Measurements from ENCODE around the gene ALAD.
"Not testable (repeated sequence)": the region's sequence is repeated elsewhere in the genome, so short reads cannot be mapped to it uniquely, and the experiment has no call there.

The ALAD gene

DNA sequence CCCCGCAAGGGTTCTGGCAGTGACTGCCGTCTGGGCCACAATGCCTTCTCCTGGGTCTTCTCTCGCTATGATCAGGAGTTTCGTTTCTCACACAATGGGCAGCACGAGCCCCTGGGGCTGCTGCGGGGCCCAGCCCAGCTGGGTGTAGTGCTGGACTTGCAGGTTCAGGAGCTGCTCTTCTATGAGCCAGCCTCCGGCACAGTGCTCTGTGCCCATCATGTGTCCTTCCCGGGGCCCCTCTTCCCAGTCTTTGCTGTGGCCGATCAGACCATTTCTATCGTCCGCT is 31.3 kb downstream of the ALAD start:
- no peak overlapping the region for H3K23ac ChIP-seq (ENCODE audit: low read length)

GRCh38 chr9:113368982-113369854 is 31.9 kb downstream of the ALAD start:
- Histone ChIP-seq H3K79me1 (ENCODE audit: low read length) (no peaks in the 10 kb centered on the region), H2BK5ac (ENCODE audit: low read length) (no peak overlapping the region), H4K5ac (ENCODE audit: low read length) (no peak overlapping the region), H3K23ac (ENCODE audit: low read length) (no peak overlapping the region), H3K56ac (ENCODE audit: low read length) (no peak overlapping the region), H3K27ac (ENCODE audit: low read depth, low read length) (no peak overlapping the region), H3K9ac (ENCODE audit: low read length) (no peak overlapping the region), H3K27me3 (ENCODE audit: insufficient read depth, low read length, poor library complexity) (no peaks in the 10 kb centered on the region), H3K4me2 (ENCODE audit: low read length) (no peak overlapping the region), H2AK5ac (ENCODE audit: low read length) (no peak overlapping the region), H4K8ac (ENCODE audit: low read depth, low read length) (no peak overlapping the region), H3K79me2 (ENCODE audit: control insufficient read depth, insufficient read depth, low read length) (no peaks in the 10 kb centered on the region), H2BK15ac (replicated peaks; ENCODE audit: low read depth) (no peak overlapping the region), H3K4ac (ENCODE audit: low read depth, low read length) (no peak overlapping the region), H3K36me3 (ENCODE audit: control insufficient read depth, insufficient read depth, low read length) (no peaks in the 10 kb centered on the region), H3K18ac (ENCODE audit: low read length) (no peak overlapping the region), H3K4me3 (ENCODE audit: low read length) (no peak overlapping the region), H3K4me1 (ENCODE audit: control insufficient read depth, low read depth, low read length) (no peaks in the 10 kb centered on the region), H2BK120ac (ENCODE audit: low read depth, low read length) (no peak overlapping the region)
- WGBS (ENCODE audit: extremely low coverage, insufficient coverage, low lambda C conversion rate) = no CpG with 5 or more reads among the region's 13 CpGs
- DNase-seq = no peak

More for the DNA sequence above, 31.3 kb downstream of the ALAD start:
- Histone ChIP-seq H4K8ac (ENCODE audit: low read depth, low read length) (no peak overlapping the region), H3K4me3 (ENCODE audit: low read length) (no peak overlapping the region), H2BK120ac (ENCODE audit: low read depth, low read length) (no peak overlapping the region), H3K27ac (ENCODE audit: low read depth, low read length) (no peak overlapping the region), H3K18ac (ENCODE audit: low read length) (no peak overlapping the region), H3K4me2 (ENCODE audit: low read length) (no peak overlapping the region), H2BK15ac (replicated peaks; ENCODE audit: low read depth) (no peak overlapping the region), H3K79me2 (ENCODE audit: control insufficient read depth, insufficient read depth, low read length) (no peaks in the 10 kb centered on the region), H2BK5ac (ENCODE audit: low read length) (no peak overlapping the region), H3K27me3 (ENCODE audit: insufficient read depth, low read length, poor library complexity) (no peaks in the 10 kb centered on the region), H3K79me1 (ENCODE audit: low read length) (no peaks in the 10 kb centered on the region), H2AK5ac (ENCODE audit: low read length) (no peak overlapping the region), H3K56ac (ENCODE audit: low read length) (no peak overlapping the region), H3K36me3 (ENCODE audit: control insufficient read depth, insufficient read depth, low read length) (no peaks in the 10 kb centered on the region), H3K4me1 (ENCODE audit: control insufficient read depth, low read depth, low read length) (no peaks in the 10 kb centered on the region), H3K9ac (ENCODE audit: low read length) (no peak overlapping the region), H3K4ac (ENCODE audit: low read depth, low read length) (no peak overlapping the region), H4K5ac (ENCODE audit: low read length) (no peak overlapping the region)
- WGBS (ENCODE audit: extremely low coverage, insufficient coverage, low lambda C conversion rate) = no CpG with 5 or more reads among the region's 11 CpGs
- DNase-seq = no peak

DNA sequence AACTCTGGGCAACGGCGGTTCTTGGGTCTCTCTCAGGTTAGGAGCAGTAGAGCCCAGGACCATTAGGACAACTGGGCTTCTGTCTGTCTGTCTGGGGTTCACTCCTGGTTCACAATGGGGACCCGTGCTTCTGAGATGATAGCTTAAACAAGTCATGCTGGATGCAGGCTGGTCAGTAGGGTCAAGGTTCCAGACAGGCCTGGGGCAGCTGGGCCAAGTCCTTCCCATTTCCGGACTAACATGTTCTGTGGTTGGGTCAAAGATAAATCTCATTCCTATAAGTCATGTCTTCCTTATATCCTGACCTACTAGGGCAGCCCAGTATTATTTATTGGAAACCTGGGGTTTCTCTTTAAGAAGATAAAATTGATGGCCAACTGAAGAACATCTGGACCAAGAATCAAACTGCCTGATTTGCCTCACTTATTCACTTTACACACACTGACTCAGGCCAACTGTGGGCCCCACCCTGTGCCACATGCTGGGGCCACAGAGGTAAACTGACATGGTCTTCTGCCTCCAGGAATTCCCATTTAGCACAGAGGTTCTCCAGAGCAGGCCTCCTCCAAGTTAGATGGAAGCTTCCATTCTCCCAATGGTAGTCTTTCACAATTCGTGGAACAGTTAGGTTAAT is 32.6 kb downstream of the ALAD start:
- no peaks in the 10 kb centered on the region for H3K4me1 ChIP-seq (ENCODE audit: control insufficient read depth, low read depth, low read length)
- no peak overlapping the region for H2AK5ac ChIP-seq (ENCODE audit: low read length)
- H3K27ac ChIP-seq (ENCODE audit: low read depth, low read length) = no peak overlapping the region
- no peak overlapping the region for H4K8ac ChIP-seq (ENCODE audit: low read depth, low read length)
- no peak overlapping the region for H3K18ac ChIP-seq (ENCODE audit: low read length)
- no peak overlapping the region for H4K5ac ChIP-seq (ENCODE audit: low read length)
- no peak for DNase-seq
- no peak overlapping the region for H3K9ac ChIP-seq (ENCODE audit: low read length)
- H2BK120ac ChIP-seq (ENCODE audit: low read depth, low read length) = no peak overlapping the region
- H3K27me3 ChIP-seq (ENCODE audit: insufficient read depth, low read length, poor library complexity) = no peaks in the 10 kb centered on the region
- WGBS (ENCODE audit: extremely low coverage, insufficient coverage, low lambda C conversion rate) = no CpG with 5 or more reads among the region's 5 CpGs
- H3K36me3 ChIP-seq (ENCODE audit: control insufficient read depth, insufficient read depth, low read length) = no peaks in the 10 kb centered on the region
- H3K4ac ChIP-seq (ENCODE audit: low read depth, low read length) = no peak overlapping the region
- H3K4me3 ChIP-seq (ENCODE audit: low read length) = no peak overlapping the region
- H2BK15ac ChIP-seq (replicated peaks; ENCODE audit: low read depth) = no peak overlapping the region
- H3K79me1 ChIP-seq (ENCODE audit: low read length) = no peaks in the 10 kb centered on the region
- no peak overlapping the region for H3K4me2 ChIP-seq (ENCODE audit: low read length)
- H3K23ac ChIP-seq (ENCODE audit: low read length) = no peak overlapping the region
- H3K56ac ChIP-seq (ENCODE audit: low read length) = no peak overlapping the region
- H2BK5ac ChIP-seq (ENCODE audit: low read length) = no peak overlapping the region
- H3K79me2 ChIP-seq (ENCODE audit: control insufficient read depth, insufficient read depth, low read length) = no peaks in the 10 kb centered on the region

GRCh38 chr9:113365652-113366051 is 35.4 kb downstream of the ALAD start:
- H3K4me2 ChIP-seq (ENCODE audit: low read length); H3K4ac ChIP-seq (ENCODE audit: low read depth, low read length); H3K79me2 ChIP-seq (ENCODE audit: control insufficient read depth, insufficient read depth, low read length); H3K4me1 ChIP-seq (ENCODE audit: control insufficient read depth, low read depth, low read length); H2AK5ac ChIP-seq (ENCODE audit: low read length); H3K4me3 ChIP-seq (ENCODE audit: low read length); DNase-seq; H3K36me3 ChIP-seq (ENCODE audit: control insufficient read depth, insufficient read depth, low read length); H2BK5ac ChIP-seq (ENCODE audit: low read length); H2BK15ac ChIP-seq (replicated peaks; ENCODE audit: low read depth); H3K56ac ChIP-seq (ENCODE audit: low read length); H4K8ac ChIP-seq (ENCODE audit: low read depth, low read length); H3K9ac ChIP-seq (ENCODE audit: low read length); H3K79me1 ChIP-seq (ENCODE audit: low read length); H4K5ac ChIP-seq (ENCODE audit: low read length); H3K27me3 ChIP-seq (ENCODE audit: insufficient read depth, low read length, poor library complexity); H3K23ac ChIP-seq (ENCODE audit: low read length); H3K27ac ChIP-seq (ENCODE audit: low read depth, low read length); H3K18ac ChIP-seq (ENCODE audit: low read length); H2BK120ac ChIP-seq (ENCODE audit: low read depth, low read length): not testable (repeated sequence)
- no CpG with 5 or more reads among the region's 3 CpGs for WGBS (ENCODE audit: extremely low coverage, insufficient coverage, low lambda C conversion rate)

- Histone ChIP-seq H3K79me1 (ENCODE audit: low read length) (no peaks in the 10 kb centered on the region), H3K56ac (ENCODE audit: low read length) (no peak overlapping the region), H3K18ac (ENCODE audit: low read length) (no peak overlapping the region), H4K8ac (ENCODE audit: low read depth, low read length) (no peak overlapping the region), H3K9ac (ENCODE audit: low read length) (no peak overlapping the region), H3K4me2 (ENCODE audit: low read length) (no peak overlapping the region), H3K36me3 (ENCODE audit: control insufficient read depth, insufficient read depth, low read length) (no peaks in the 10 kb centered on the region), H3K79me2 (ENCODE audit: control insufficient read depth, insufficient read depth, low read length) (no peaks in the 10 kb centered on the region), H3K4ac (ENCODE audit: low read depth, low read length) (no peak overlapping the region), H2BK120ac (ENCODE audit: low read depth, low read length) (no peak overlapping the region), H2AK5ac (ENCODE audit: low read length) (no peak overlapping the region), H3K27me3 (ENCODE audit: insufficient read depth, low read length, poor library complexity) (no peaks in the 10 kb centered on the region), H3K4me1 (ENCODE audit: control insufficient read depth, low read depth, low read length) (no peaks in the 10 kb centered on the region), H3K4me3 (ENCODE audit: low read length) (no peak overlapping the region), H2BK15ac (replicated peaks; ENCODE audit: low read depth) (no peak overlapping the region), H2BK5ac (ENCODE audit: low read length) (no peak overlapping the region), H3K27ac (ENCODE audit: low read depth, low read length) (no peak overlapping the region), H4K5ac (ENCODE audit: low read length) (no peak overlapping the region), H3K23ac (ENCODE audit: low read length) (no peak overlapping the region)
- DNase-seq = no peak
- WGBS (ENCODE audit: extremely low coverage, insufficient coverage, low lambda C conversion rate) = no CpG with 5 or more reads among the region's 1 CpG
Measured at GRCh38 chr9:113364951-113365350, 36.1 kb downstream of the ALAD start.

Measured in mesendoderm (in vitro differentiated cells).